H4 (cell line): ENCODE results near the gene NUDT13. TPM values are rescaled to one million over a fixed set of nuclear protein-coding genes. Genes with fewer than 3 reads are reported as not detected.
"Not testable (repeated sequence)": the region's sequence is repeated elsewhere in the genome, so short reads cannot be mapped to it uniquely, and the experiment has no call there.

Experiments
- DNase-seq: peaks from one replicate; pipeline ENCODE4 v3.0.0-alpha.2; 2015; ENCODE audit warnings: low spot score
- total RNA-seq: library from RNA; depleted of rRNA; stranded (reverse); fragments of >200 nt; shearing (Covaris generic); gene quantifications from 2 replicates; pipeline ENCODE4 v1.2.3, GENCODE V29; 2014

NUDT13 gene
- total RNA-seq, 1 experiment from 2014 or later = 2.0 TPM

DNA sequence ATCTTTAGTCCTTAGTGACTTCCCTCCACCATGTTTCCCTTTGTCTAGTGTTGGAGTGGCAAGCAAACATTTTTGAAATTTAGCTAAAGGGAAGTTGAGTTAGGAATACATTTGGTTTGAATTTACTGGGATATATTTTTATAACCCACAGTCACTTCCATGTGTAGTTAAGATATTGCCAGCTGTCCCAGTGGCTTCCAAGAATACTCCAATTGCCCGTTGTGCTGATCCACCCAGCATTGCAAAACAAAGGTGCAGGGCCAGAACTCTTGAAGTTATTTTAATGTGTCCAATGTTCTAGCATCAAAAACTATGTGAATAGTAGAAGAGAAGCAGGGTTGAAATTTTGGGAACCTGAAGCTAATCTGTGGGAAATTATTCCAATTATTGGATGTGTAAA is 11.1 kb upstream of the NUDT13 start:
- no peak for DNase-seq

- DNase-seq = no peak
Measured at GRCh38 chr10:73106301-73106700, 4.0 kb upstream of the NUDT13 start.

- DNase-seq = not testable (repeated sequence)
Measured at GRCh38 chr10:73109248-73109652, 1.0 kb upstream of the NUDT13 start.

DNA sequence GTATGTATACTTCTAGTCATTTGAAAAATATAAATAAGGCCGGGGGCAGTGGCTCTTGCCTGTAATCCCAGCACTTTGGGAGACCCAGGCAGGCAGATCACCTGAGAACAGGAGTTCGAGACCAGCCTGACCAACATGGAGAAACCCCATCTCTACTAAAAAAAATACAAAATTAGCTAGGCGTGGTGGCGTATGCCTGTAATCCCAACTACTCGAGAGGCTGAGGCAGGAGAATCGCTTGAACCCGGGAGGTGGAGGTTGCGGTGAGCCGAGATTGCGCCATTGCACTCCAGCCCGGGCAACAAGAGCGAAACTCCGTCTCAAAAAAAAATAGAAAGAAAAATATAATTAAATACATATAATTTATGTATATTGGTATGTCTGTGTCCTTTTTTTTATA is 1.8 kb downstream of the NUDT13 start:
- not testable (repeated sequence) for DNase-seq

DNA sequence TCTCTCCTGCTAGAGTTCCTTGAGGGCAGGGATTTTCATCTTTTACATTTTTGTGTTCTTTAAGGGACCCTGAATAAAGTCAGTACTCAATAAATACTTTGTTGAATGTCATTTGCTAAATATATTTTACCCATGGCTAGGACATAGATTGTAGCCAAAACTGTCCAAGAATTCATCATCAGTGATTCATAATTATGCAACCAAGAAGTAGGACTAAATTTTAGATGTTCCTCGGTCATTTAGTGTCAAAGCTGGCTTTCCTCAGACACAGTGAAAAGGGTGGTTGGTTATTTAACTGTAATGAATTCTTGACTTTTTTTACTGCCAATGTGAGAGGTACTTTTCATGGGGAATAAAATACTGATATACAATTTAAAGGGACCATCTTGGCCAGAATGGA is 3.3 kb downstream of the NUDT13 start:
- DNase-seq = no peak

DNA sequence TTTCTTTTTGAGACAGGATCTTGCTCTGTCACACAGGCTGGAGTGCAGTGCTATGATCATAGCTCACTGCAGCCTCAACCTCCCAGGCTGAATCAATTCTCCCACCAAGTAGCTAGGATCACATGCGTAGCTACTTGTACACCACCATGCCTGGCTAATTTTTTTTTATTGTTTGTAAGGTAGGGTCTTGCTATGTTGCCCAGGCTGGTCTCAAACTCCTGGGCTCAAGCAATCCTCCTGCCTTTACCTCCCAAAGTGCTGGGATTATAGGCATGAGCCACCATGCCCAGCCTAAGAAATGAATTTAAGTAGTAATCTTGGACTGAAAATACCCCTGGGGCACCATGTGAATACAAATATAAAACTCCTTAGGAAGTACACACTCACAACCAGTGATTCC is 5.8 kb downstream of the NUDT13 start:
- no peak for DNase-seq

GRCh38 chr10:73117976-73118743 is 7.9 kb downstream of the NUDT13 start:
- DNase-seq = no peak

DNA sequence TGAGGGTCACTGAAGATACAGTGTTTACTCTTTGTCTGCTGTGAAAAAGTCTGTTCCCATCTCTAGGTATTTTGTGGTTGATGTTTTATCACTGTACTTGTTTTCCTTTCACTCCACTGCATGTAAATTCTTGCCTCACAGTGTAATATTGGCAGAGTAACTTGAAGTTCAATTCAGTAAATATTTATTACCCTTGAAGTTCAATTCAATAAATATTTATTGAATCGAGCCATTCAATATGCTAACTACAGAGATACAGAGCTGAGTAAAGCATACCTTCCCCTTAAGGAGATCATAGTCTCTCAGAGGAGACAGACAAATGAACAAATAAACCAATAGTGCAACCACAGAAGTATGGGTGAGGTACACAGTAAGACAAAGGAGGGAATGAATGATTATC is 9.2 kb downstream of the NUDT13 start:
- no peak for DNase-seq

- DNase-seq = no peak
Measured at GRCh38 chr10:73119952-73120351, 9.7 kb downstream of the NUDT13 start.

DNA sequence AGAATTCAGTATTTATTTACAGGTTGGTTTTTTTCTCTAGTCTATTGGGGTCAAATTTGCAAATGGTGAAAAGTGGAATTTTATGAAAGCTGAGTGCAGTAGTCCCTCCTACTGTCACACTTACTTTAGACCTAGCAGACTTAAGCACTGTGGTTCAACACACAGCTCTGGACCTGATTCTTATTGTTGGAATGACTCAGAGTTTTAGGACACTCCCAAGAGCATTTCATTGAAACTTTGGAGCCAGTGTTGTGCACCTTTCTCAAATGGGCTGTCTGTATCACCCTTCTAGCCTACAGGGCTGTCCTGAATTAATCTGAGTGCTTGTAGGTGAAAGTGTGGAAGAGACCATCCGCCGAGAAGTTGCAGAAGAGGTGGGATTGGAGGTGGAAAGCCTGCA is 16.1 kb downstream of the NUDT13 start:
- DNase-seq = no peak

DNA sequence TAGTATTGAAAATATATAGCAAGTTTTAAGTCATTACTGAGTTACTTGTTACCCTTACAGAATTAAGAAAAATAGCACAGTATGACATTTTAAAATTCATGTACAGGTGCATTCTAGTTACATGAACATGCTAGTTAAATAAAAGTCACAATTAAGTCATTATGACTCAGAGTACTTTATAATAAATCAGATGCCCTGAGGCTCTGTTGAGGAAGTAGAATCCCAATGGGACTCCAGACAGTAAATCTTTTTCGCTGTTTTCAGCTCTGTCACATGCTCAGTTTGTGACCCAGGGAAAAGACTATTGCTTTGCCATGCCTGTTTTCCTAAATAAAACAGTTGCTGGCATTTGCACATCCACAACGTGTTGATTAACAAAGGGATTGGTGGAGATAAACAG is 21.0 kb downstream of the NUDT13 start:
- no peak for DNase-seq

- DNase-seq = no peak
Measured at GRCh38 chr10:73131913-73132686, 21.8 kb downstream of the NUDT13 start.

- DNase-seq = no peak
Measured at GRCh38 chr10:73134727-73135126, 24.5 kb downstream of the NUDT13 start.

DNA sequence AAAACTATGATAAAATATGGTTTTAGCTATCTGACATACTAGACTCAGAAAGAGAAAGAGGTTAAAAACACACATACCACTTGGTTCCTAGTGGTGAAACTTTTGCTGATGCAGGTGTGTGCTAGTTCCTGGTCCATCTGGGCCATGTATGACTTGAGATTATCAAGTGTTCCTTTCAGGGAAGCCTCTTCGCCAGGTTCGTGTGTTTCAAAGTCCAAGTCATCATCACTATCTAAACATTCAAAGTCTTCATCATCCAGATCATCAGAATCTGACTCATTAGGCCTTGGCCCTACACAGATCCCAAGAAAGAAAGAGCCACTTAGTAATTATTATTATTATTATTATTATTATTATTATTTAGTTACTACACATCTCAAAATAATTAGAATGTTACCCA is 26.4 kb downstream of the NUDT13 start:
- no peak for DNase-seq

DNA sequence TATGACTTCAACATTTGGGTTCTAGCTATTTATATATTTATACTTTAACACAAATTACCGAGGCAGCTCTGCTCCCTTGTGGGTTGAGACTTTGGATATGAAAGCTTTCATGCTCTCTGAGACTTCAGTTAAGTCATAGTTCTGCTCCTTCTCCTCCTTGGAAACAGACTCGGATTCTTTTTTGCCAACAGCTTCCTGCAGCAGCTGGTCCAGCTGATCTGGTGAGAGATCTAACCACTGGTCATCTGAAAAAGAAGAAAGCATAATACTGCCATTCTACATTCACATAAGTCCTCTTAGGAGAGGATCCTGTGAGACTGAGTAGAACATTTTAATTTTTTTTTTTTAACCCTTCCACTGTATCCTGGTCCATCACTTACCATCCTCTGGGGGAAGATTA is 29.0 kb downstream of the NUDT13 start:
- DNase-seq = no peak

- DNase-seq = no peak
Measured at GRCh38 chr10:73141603-73142002, 31.3 kb downstream of the NUDT13 start.

GRCh38 chr10:73150633-73151413 is 40.6 kb downstream of the NUDT13 start:
- DNase-seq = not testable (repeated sequence)

DNA sequence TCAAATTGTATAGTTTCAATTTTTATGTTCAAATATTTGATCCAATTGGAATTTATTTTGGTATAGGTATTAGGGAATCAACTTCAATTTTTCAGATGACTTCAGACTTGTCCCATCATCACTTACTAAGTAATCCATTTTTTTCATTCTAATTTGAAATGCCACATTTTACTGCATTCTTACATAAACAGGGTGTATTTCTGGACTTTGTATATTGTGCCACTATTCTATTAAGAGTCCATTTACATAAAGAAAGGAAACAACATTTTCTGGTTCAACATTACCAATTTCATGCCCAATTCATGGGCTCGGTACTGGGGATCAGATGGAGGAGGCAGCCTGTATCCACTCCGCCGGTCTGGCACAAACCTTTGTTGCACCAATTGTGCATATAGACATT is 41.8 kb downstream of the NUDT13 start:
- DNase-seq = no peak

DNA sequence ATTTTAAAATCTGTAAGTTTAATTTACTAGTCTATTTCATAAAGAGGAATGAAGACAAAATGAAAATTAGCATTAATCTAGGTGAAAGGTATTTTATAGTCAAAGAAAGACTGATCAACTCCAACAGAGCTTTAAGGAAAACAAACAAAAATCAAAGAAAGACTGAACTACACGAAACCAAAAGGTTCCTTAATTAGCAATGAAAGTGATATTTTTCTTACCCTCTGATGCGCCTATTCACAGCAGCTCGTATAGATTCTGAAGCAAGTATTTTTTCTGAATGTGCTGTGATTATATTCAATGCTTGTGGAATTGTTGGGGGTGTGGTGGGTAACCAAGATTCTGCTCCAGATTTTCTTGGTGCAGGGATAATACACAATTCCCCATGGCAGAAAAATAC is 45.8 kb downstream of the NUDT13 start:
- no peak for DNase-seq

DNA sequence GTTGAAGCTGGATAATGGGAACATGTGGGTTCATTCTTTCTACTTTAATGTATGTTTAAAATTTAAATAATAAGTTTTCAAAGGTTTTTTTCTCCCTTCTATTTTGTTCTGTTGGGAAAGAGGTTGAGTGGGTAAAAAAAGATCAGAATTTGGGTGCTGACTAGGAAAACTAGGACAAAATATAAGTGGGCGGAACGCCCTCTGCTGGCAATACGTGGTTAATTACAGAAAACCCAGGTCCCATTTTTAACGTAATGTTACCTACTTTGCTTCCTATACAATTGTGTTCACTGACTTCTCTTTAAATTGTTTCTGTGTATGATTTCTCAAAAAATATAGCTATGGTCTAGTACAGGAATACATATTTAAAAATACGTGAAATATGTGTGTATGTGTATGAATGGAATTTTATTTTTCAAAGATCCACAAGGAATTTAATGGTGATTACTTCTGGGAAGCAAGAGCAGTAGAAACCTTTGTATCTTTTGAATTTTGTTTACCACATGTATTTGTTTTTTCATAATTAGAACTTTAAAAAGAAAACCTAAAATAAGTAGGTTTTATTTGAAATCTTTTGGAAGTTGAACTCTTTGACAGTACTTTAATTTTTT is 48.9 kb downstream of the NUDT13 start:
- peak; percentile 7 for DNase-seq

DNA sequence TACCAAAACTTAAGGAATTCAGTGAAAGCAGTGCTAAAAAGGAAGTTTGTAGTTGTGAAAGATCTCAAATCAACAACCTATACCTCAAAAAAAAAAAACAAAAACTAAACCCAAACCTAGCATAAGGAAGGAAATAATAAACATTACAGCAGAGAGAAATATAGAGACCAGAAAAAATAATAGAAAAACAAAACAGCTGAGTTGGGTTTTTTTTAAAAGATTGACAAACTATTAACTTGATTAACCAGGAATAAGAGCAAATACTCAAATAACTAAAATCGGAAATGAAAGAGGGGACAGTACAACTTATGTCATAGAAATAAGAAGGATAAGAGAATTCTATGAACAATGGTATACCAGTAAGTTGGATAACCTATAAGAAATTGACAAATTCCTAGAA is 50.8 kb downstream of the NUDT13 start:
- DNase-seq = no peak

GRCh38 chr10:73161662-73162061 is 51.4 kb downstream of the NUDT13 start:
- DNase-seq = no peak
